GM12878 (cell line): Measurements from ENCODE around the gene BTG1. TPM values are rescaled to one million over a fixed set of nuclear protein-coding genes. Genes with fewer than 3 reads are reported as not detected.

Experiments
- ATAC-seq: fragments of 200-7000 bp; cut with Tn5 transposase; 3 replicates; pipeline ENCODE4 v1.9.1; 2020; ENCODE audit warnings: mild to moderate bottlenecking, moderate library complexity
- BruUV-seq: library from RNA; stranded (reverse); fragments of 400-500 nt; replicated peaks from 2 replicates; lab custom pipeline; 2021; lab: Mats Ljungman, UMichigan
- CTCF ChIA-PET: fragments of 300-600 bp; sonication (Branson Sonifier 250); formaldehyde crosslinking; extraction: SDS; loops from one replicate; lab custom pipeline; 2021; ENCODE audit warnings: inconsistent platforms; lab: Yijun Ruan, JAX
- POLR2A ChIA-PET: fragments of 350-600 bp; formaldehyde crosslinking; extraction: SDS; loops from one replicate; lab custom pipeline; 2021; ENCODE audit warnings: inconsistent platforms; lab: Charles Lee
- RAD21 ChIA-PET: fragments of 300-600 bp; sonication (Branson Sonifier 250); formaldehyde crosslinking; loops from one replicate; lab custom pipeline; 2023; ENCODE audit warnings: antibody characterized with exemption; ENCODE audit not compliant: unreplicated experiment; lab: Charles Lee
- SMC1A ChIA-PET: fragments of 300-600 bp; sonication (Branson Sonifier 250); formaldehyde crosslinking; loops from one replicate; lab custom pipeline; 2023; ENCODE audit not compliant: unreplicated experiment, uncharacterized antibody; lab: Charles Lee
- DNase-seq: peaks from one replicate; pipeline ENCODE4 v3.0.0-alpha.2; 2011; ENCODE audit warnings: low read depth, low spot score
- FAIRE-seq: peaks from 3 replicates; lab custom pipeline; 2011; peaks lifted over from hg19 to GRCh38; lab: Jason Lieb, UNC
- H2AFZ ChIP-seq: 2 replicates; pipeline ENCODE4 v1.6.0; 2011; ENCODE audit warnings: low read depth, low read length, control low read depth; ENCODE audit not compliant: control insufficient read depth
- H3K27ac ChIP-seq: 2 replicates; pipeline ENCODE4 v1.5.1; 2011; ENCODE audit warnings: control low read depth; ENCODE audit not compliant: control insufficient read depth, insufficient read depth
- H3K27me3 ChIP-seq, 2 experiments: replicated peaks in 1 of 2; 2 replicates each; pipeline versions ENCODE4 v1.6.0 to v1.6.1; 2011; ENCODE audit warnings: low read length in 1 of 2; ENCODE audit not compliant: control insufficient read depth in 2 of 2, insufficient read depth in 2 of 2
- H3K36me3 ChIP-seq, 2 experiments: 2 replicates each; pipeline ENCODE4 v1.5.1; 2011; ENCODE audit warnings: low read length in 1 of 2; ENCODE audit not compliant: control insufficient read depth in 2 of 2, insufficient read depth in 2 of 2
- H3K4me1 ChIP-seq: 2 replicates; pipeline ENCODE4 v1.6.1; 2011; ENCODE audit warnings: mild to moderate bottlenecking, low read length, moderate library complexity, mixed read lengths; ENCODE audit not compliant: control insufficient read depth, insufficient read depth
- H3K4me2 ChIP-seq: 2 replicates; pipeline ENCODE4 v1.6.0; 2011; ENCODE audit warnings: control low read depth; ENCODE audit not compliant: control insufficient read depth, insufficient read depth
- H3K4me3 ChIP-seq: fragments of 200-600 bp; sonication (generic); 2 replicates; pipeline ENCODE4 v1.5.1; 2016
- H3K79me2 ChIP-seq: 2 replicates; pipeline ENCODE4 v1.6.0; 2011; ENCODE audit warnings: low read length; ENCODE audit not compliant: control insufficient read depth, insufficient read depth
- H3K9ac ChIP-seq: 2 replicates; pipeline ENCODE4 v1.8.0; 2011; ENCODE audit warnings: low read length, control low read depth, mixed read lengths; ENCODE audit not compliant: control insufficient read depth, insufficient read depth
- H3K9me3 ChIP-seq: replicated peaks from 3 replicates; pipeline ENCODE4 v1.5.1; 2011; ENCODE audit warnings: mild to moderate bottlenecking, low read length; ENCODE audit not compliant: control insufficient read depth, insufficient read depth
- H4K20me1 ChIP-seq: 2 replicates; pipeline ENCODE4 v1.6.0; 2011; ENCODE audit not compliant: control insufficient read depth, insufficient read depth
- BCL11A ChIP-seq: IDR thresholded peaks from 2 replicates; pipeline ENCODE4 v1.6.1; 2011; ENCODE audit warnings: low read depth, low read length
- CREM ChIP-seq: IDR thresholded peaks from 2 replicates; pipeline ENCODE4 v1.6.1; 2014; ENCODE audit warnings: antibody characterized with exemption, low read depth
- PML ChIP-seq: IDR thresholded peaks from 2 replicates; pipeline ENCODE4 v1.6.1; 2012; ENCODE audit warnings: low read length, inconsistent platforms
- SKIL ChIP-seq: fragments of 450-650 bp; IDR thresholded peaks from 2 replicates; pipeline ENCODE4 v1.6.1; 2017; ENCODE audit warnings: mild to moderate bottlenecking, low read depth, inconsistent platforms; ENCODE audit not compliant: poor library complexity, severe bottlenecking
- TAF1 ChIP-seq: IDR thresholded peaks from 2 replicates; pipeline ENCODE4 v1.6.1; 2011; ENCODE audit warnings: mild to moderate bottlenecking, low read depth, low read length, borderline replicate concordance
- TBL1XR1 ChIP-seq: IDR thresholded peaks from 2 replicates; pipeline ENCODE4 v1.6.1; 2012; ENCODE audit warnings: low read depth, low read length, improper control_type of control experiment
- ZBTB33 ChIP-seq: fragments of 450-650 bp; IDR thresholded peaks from 2 replicates; pipeline ENCODE4 v1.6.1; 2017; ENCODE audit warnings: mild to moderate bottlenecking
- ZSCAN29 ChIP-seq: fragments of 450-650 bp; IDR thresholded peaks from 2 replicates; pipeline ENCODE4 v1.6.1; 2017; ENCODE audit warnings: mild to moderate bottlenecking, moderate library complexity
- in situ Hi-C: fragments of 300-500 bp; cut with MboI; formaldehyde crosslinking; loops from 9 replicates; pipeline ENCODE4 v1.14.3; 2018; ENCODE audit warnings: mixed read lengths
- intact Hi-C: fragments of 100-400 bp; cut with micrococcal nuclease; formaldehyde crosslinking; loops from one replicate; pipeline ENCODE4 v1.14.2; 2022; ENCODE audit not compliant: unreplicated experiment
- polyA plus RNA-seq, 11 experiments: library from polyadenylated mRNA; depleted of rRNA in 4 of 11; unstranded in 6 of 11; stranded (reverse) in 5 of 11; fragments of >200 nt; fragmentation: Nextera tagmentation in 4 of 11; fragmentation: Illumina TruSeq in 1 of 11; extraction: Ambion mirVana in 4 of 11; extraction: Trizol in 1 of 11; gene quantifications; 1 replicate in 1 of 11; 2 replicates in 10 of 11; pipeline versions ENCODE4 v1.2.1 to v1.2.3, GENCODE V29; 2011 to 2016; ENCODE audit warnings: inconsistent platforms in 2 of 11, missing spikeins in 2 of 11, low read depth in 1 of 11
- total RNA-seq, 4 experiments: library from RNA; depleted of rRNA in 3 of 4; stranded (reverse); fragments of >200 nt in 3 of 4; fragmentation: Illumina TruSeq in 1 of 4; extraction: Trizol in 1 of 4; gene quantifications; 2 replicates each; pipeline versions ENCODE4 v1.2.1 to v1.2.3, GENCODE V29; 2013 to 2021

The BTG1 gene
- total and polyA plus RNA-seq, 10 of the 15 experiments (the other 5 are each of a cell fraction or from before 2014, with no cell fraction given) = 23.7 to 194 (median 56.4) TPM

GRCh38 chr12:92121826-92122225, 23.8 kb downstream of the BTG1 start:
- Histone ChIP-seq H3K4me1 (peaks cover 11% of the 10 kb centered on the region), H3K4me2 (no peak overlapping the region), H4K20me1 (no peaks in the 10 kb centered on the region), H2AFZ (no peak overlapping the region), H3K27me3 (no peaks in the 10 kb centered on the region), H3K9ac (no peak overlapping the region), H3K4me3 (no peak overlapping the region), H3K36me3 (no peaks in the 10 kb centered on the region; a peak in 2 of 4 replicates)
- ChIA-PET SMC1A (interaction anchor here (1.2 to 1.7 kb wide), 4 partner anchors 33 to 82 kb away, joined by 3 to 8 read pairs (median 4); no protein-coding TSS in a partner anchor), POLR2A (interaction anchor here (0.5 to 2.3 kb wide), 3 partner anchors 16 to 72 kb away, joined by 3 to 9 read pairs (median 5); no protein-coding TSS in a partner anchor), RAD21 (interaction anchor here (0.8 to 1.7 kb wide), 2 partner anchors 10 to 15 kb away, joined by 3 to 5 read pairs; no protein-coding TSS in a partner anchor), CTCF (interaction anchor here (0.6 to 1.3 kb wide), 2 partner anchors 26 to 91 kb away, joined by 3 to 5 read pairs; no protein-coding TSS in a partner anchor)
- intact Hi-C loops = no loop called here
- no TSS peak for BruUV-seq
- DNase-seq (no peak), FAIRE-seq (no peak), ATAC-seq (0 out of 3 replicates have a peak, but pooled peaks have one; percentile 7)
- in situ Hi-C loops = no loop called here
- TF ChIP-seq SKIL = no peak
- no peak for TF ChIP-seq CREM
- TF ChIP-seq PML = no peak
- TF ChIP-seq TAF1 = no peak
- TF ChIP-seq TBL1XR1 = no peak
- no peak for TF ChIP-seq BCL11A
- no peak for TF ChIP-seq ZBTB33
- no peak for TF ChIP-seq ZSCAN29
- TF ChIP-seq, all 136 proteins: peak for 0
- H3K27ac ChIP-seq = no peak overlapping the region
- H3K9me3 ChIP-seq = peaks cover 2% of the 10 kb centered on the region; the same call in 2 of the 3 replicates
- peaks cover 52% of the 10 kb centered on the region for H3K79me2 ChIP-seq
